ENCODE measurements around the gene PSEN1.
"Not testable (repeated sequence)": the region's sequence is repeated elsewhere in the genome, so short reads cannot be mapped to it uniquely, and the experiment has no call there.

The PSEN1 gene

DNA sequence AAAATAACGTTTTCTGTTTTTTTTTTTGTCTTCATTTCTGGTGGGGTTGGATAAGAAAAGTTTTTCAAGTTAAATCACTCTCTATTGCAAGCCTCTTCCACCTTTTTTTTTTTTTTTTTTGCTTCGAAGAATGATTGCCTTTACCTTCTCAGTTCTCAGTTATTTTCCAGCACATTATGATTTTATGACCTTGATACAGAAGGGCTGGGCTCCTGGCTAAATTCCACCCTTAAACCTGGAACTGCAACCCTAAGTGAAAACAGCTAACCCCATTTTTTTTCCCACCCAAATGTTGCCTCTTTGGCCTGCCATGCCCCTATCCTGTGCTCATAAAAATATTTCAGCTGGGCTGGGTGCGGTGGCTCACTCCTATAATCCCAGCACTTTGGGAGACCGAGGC is 31.4 kb downstream of the PSEN1 start:
- DNase-seq: no peak

DNA sequence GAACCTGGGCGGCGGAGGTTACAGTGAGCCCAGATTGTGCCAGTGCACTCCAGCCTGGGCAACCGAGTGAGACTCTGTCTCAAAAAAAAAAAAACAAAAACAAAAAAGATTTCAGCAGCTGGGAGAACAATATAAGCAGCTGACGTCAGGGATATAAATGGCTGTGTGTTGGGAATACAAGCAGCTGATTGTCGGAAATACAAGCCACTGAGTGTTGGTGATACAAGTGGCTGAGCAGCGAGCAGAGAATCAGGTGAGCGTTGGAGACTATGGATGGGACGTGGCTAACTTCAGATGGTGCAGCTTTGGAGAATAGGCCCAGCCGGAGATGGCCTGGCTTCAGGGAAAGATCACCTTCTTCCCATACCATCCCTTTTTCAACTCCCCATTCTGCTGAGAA is 32.0 kb downstream of the PSEN1 start:
- no peak for DNase-seq

DNA sequence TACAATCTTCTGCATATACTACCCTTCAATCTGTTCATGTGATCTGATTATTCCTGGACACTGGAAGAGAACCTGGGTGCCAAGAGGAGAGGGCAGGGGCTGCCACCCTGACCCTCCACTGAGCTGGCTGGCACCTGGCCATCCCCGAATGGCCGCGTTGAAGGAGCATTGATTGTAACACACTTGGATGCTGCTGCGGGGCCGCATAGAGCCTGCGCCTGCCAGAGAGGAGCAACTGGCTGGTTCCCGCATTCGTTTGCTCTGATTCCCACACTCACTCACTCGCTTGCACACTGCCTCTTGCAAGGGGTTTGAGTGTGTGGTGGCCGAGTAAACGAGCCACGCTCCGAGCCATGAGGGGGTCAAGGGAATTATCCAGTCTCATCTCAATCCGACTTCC is 32.4 kb downstream of the PSEN1 start:
- DNase-seq: no peak

DNA sequence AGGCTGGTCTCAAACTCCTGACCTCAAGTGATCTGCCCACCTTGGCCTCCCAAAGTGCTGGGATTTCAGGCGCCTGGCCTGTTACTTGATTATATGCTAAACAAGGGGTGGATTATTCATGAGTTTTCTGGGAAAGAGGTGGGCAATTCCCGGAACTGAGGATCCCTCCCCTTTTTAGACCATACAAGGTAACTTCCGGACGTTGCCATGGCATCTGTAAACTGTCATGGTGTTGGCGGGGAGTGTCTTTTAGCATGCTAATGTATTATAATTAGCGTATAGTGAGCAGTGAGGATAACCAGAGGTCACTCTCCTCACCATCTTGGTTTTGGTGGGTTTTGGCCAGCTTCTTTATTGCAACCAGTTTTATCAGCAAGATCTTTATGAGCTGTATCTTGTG is 33.5 kb downstream of the PSEN1 start:
- DNase-seq: not testable (repeated sequence)

DNA sequence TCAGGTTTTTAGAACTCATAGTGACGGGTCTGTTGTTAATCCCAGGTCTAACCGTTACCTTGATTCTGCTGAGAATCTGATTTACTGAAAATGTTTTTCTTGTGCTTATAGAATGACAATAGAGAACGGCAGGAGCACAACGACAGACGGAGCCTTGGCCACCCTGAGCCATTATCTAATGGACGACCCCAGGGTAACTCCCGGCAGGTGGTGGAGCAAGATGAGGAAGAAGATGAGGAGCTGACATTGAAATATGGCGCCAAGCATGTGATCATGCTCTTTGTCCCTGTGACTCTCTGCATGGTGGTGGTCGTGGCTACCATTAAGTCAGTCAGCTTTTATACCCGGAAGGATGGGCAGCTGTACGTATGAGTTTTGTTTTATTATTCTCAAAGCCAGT is 34.4 kb downstream of the PSEN1 start:
- DNase-seq: no peak

DNA sequence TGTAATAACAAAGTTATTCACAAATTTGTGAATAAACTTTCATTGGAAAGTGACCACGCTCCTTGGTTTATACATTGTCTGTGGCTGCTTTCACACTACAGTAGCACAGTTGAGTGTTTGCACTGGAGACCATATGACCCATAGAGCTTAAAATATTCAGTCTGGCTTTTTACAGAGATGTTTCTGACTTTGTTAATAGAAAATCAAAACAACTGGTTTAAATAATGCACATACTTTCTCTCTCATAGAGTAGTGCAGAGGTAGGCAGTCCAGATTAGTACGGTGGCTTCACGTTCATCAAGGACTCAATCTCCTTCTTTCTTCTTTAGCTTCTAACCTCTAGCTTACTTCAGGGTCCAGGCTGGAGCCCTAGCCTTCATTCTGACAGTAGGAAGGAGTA is 36.2 kb downstream of the PSEN1 start:
- no peak for DNase-seq

DNA sequence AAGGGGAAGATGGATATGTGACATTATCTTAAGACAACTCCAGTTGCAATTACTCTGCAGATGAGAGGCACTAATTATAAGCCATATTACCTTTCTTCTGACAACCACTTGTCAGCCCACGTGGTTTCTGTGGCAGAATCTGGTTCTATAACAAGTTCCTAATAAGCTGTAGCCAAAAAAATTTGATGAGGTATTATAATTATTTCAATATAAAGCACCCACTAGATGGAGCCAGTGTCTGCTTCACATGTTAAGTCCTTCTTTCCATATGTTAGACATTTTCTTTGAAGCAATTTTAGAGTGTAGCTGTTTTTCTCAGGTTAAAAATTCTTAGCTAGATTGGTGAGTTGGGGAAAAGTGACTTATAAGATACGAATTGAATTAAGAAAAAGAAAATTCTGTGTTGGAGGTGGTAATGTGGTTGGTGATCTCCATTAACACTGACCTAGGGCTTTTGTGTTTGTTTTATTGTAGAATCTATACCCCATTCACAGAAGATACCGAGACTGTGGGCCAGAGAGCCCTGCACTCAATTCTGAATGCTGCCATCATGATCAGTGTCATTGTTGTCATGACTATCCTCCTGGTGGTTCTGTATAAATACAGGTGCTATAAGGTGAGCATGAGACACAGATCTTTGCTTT is 36.9 kb downstream of the PSEN1 start:
- peak; percentile 92 for DNase-seq

DNA sequence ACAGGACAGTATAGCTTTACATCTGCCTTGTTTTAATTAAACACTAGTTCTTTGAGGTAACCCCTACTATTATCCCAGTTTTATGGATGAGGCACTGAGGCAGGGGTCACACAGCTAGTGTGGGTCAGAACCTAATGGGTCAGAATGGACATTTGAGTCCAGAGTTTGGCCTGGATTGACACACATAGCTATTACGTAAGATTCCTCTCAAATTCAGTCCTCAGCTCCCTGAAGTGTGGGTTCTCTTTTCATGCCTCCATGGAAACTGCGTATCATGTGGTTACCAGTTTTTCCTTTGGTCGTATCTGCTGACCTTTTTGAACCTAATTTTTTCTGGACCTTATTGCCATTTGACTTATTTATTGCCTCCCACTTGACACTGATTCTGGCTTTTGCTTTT is 40.4 kb downstream of the PSEN1 start:
- DNase-seq: no peak

DNA sequence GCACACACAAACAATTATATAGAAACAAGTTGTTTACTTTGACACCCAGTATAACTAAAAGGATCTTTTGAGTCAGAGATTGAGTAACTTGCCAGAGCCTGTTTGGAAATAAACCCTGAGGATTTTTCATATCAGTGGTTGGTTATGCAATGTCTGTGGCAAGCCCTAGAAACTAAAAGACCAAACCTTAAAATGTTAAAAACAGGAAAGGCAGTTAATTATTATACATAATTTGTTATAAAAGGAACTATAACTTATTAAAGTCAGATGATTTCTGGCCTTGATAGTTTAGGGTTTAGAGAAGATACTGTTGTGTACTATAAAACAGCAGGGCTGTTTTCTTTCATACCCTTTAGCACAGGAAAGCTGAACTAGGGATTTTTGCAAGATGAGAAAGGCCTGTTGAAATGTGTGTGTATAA is 44.1 kb downstream of the PSEN1 start:
- no peak for DNase-seq

DNA sequence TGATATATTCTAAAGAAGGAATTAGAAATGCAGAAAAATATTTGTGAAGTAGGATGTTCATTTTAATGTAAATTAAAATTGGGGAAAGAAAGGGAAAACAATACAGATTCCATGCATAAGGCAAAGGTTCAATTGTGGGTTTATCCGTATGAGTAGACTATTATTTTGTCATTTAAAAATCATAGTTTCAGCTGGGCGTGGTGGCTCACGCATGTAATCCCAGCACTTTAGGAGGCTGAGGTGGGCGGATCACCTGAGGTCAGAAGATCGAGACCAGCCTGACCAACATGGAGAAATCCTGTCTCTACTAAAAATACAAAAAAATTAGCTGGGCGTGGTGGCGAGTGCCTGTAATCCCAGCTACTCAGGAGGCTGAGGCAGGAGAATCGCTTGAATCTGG is 44.7 kb downstream of the PSEN1 start:
- not testable (repeated sequence) for DNase-seq

DNA sequence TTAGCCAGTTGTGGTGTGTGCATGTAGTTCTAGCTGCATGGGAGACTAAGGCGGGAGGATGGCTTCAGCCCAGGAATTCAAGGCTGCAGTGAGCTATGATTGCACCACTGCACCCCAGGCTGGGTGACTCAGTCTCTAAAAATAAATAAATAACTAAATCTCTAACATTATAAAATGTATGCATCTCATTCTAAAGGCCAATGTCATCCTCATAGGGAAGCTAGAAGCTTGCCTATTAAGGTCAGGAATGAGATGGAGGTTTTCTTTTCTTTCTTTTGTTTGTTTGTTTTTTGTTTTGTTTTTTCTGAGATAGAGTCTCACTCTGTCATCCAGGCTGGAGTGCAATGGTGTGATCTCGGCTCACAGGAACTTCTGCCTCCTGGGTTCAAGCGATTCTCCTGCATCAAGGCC is 52.2 kb downstream of the PSEN1 start:
- DNase-seq: no peak

DNA sequence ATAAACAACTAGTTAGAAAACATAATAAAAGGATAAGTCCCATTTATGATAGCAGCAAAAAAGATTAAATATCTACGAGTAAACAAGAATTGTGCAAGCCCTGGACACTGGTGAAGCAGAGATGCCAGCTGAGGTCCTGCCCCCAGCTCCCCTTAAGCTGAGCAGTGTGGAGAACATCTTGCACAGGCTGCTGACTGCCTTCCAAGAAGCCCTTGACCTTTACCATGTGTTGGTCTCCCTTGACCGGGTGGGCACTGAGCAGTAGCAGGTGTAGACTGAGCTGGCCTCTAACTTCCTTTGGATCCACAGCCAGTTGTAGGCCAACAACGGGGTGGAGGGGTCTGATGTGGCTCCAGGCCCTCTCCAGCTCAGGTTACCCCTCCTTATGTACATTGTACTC is 53.3 kb downstream of the PSEN1 start:
- DNase-seq: no peak

DNA sequence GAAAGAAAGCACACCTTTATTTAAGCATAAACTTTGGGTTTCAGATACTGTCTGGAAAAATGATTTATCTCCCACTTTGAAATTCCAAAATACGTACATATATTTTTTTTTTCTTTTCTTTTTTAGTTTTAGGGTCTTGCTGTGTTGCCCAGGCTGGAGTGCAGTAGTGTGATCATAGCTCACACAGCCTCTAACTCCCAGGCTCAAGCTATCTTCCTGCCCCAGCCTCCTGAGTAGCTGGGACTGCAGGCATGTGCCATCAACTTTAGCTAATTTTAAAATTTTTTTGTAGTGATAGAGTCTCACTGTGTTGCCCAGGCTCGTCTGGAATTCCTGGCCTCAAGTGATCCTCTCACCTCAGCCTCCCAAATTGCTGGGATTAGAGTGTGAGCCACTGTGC is 55.1 kb downstream of the PSEN1 start:
- no peak for DNase-seq

DNA sequence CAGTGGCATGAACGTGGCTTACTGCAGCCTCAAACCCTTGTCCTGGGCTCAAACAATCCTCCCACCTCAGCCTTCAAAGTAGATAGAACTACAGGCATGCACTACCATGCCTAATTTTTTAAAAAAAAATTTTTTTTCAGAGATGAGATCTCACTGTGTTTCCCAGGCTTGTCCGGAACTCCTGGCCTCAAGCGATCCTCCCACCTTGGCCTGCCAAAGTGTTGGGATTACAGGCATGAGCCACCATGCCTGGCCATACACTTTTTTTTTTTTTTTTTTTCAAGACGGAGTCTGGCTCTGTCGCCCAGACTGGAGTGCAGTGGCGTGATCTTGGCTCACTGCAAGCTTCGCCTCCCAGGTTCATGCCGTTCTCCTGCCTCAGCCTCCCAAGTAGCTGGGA is 58.0 kb downstream of the PSEN1 start:
- not testable (repeated sequence) for DNase-seq

DNA sequence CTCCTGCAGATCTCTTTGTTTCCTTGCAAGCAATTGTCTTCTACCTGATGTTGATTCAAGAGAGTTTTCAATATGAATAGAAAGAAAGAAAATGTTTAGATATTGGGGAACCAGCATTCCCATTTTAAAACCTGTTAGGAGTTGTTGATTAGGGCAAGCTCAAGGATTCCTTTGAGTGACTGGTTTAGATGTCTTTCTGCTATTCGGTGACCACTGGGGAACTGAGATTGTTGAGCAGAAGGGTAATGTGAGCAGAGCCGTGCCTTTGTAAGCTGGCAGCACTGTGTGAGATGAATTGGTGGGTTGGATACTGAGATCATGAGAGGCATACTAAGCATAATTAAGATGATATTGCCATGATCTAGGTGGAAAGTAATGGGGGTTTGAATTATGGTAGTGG is 61.9 kb downstream of the PSEN1 start:
- no peak for DNase-seq

DNA sequence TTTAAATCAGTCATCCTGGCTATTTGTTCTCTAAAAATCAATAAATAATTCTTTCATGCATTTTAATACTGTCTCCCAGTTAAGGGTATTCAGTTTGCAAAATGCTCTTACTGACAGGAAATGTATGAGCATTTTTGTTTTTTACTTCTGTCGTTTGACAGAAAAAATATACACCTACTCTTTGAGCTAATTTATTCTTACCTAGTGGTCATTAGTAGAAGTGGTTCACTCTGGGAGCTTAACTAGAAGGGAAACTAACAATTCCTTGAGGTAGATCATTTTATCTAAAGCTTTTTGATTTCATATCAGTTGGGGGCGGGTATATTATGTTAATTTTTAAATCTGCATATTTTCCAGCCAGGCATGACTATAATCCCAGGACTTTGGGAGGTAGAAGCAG is 67.2 kb downstream of the PSEN1 start:
- no peak for DNase-seq

DNA sequence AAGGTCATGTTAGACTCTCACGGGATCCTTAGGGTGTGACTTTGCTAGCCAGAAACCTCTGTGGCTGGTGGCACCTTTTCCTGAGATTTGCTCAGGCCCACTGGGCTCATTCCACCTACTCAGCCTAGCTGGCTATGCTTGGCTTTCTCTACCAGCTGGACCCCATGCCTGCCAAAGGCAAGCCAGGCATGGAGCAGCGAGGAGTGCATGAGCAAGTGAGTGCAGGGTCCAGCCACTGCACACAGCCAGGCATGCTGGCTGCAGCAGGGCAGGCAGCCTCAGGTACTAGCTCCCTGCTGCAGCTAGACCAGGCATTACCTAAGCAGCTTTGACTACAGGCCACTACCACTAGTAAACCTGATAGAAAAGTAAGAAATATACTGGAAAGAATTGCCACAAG is 71.3 kb downstream of the PSEN1 start:
- DNase-seq: no peak

DNA sequence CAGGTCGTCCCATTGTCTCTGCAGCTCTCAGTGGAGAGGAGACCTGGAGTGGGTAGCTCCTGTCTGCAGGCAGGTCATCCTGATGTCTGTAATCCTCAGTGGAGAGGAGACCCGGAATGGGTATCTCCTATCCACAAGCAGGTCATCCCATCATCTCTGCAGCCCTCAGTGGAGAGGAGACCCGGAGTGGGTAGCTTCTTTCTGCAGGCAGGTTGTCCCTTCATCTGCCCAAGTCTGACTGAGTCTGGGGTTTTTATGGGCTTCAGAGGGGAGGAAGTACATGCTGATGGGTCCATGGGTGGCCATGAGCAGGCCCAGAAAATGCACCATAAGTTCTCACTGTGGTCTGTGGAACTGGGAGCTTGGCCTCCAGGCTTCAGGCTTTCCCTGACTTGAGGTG is 72.1 kb downstream of the PSEN1 start:
- no peak for DNase-seq

DNA sequence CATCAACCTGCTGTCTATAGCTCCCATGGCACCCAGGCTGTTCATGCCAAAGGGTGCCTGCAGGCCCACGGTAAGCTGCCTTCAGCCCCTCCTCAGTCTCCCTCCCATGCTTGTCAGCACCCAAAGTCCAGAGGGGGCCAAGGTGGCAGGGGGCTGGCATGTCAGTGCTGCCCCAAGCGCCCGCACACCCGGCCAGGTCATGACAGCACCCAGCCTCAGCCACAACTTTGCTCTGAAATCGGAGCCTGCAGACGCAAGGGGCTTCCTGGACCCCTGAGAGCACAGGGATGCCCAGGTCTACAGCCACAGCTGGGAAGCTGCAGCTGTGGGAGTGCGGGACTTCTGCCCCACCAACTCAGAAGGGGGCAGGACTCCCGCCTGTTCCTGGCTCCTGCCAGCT is 72.5 kb downstream of the PSEN1 start:
- no peak for DNase-seq

DNA sequence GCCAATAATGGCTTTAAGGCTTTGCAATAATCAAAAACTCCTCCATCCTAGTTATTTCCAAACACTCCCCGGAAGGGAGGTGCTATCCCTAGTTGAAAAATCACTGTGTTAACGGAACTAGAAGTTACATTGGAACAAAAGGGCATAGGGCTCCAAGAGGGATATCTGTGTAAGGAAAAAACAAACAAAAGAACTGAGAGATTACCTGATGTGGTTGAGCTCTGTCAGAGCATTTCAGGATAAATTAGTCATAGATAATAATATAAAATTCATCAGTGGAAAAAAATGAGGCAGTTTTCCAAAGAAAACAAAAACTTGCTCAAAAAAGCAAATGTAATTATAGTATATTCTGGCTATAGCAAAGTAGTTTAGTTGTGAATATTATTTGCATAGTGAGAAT is 73.6 kb downstream of the PSEN1 start:
- DNase-seq: no peak

DNA sequence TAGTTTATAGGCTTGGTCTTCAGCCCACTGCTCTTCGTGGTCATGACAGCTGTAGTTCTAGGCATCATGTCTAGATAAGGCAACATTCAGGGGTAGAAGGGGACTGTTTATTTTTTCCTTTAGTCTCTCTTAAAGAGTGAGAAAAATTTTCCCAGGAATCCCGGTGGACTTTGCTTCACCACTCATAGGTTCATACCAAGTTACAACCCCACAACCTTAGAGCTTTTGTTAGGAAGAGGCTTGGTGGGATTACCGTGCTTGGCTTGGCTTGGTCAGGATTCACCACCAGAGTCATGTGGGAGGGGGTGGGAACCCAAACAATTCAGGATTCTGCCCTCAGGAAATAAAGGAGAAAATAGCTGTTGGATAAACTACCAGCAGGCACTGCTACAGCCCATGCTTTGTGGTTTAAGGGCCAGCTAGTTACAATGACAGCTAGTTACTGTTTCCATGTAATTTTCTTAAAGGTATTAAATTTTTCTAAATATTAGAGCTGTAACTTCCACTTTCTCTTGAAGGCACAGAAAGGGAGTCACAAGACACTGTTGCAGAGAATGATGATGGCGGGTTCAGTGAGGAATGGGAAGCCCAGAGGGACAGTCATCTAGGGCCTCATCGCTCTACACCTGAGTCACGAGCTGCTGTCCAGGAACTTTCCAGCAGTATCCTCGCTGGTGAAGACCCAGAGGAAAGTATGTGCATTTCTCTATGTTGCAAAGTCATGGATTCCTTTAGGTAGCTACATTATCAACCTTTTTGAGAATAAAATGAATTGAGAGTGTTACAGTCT is 75.1 kb downstream of the PSEN1 start:
- DNase-seq: no peak

DNA sequence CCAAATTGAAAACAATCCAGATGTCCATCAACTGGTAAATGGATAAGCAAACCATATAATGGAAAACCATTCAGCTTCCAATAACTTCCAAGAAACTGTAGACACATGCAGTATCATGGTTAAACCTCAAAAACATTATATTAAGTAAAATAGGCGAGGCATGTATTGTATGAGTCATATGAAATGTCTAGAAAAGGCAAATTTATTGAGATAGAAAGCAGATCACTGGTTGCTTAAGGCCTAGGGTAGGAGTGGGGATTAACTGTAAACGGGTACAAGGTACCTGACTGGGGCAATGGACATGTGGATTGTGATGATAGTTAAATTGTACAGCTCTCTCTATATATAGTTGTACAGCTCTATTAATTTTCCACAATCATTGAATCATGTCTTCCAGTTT is 79.7 kb downstream of the PSEN1 start:
- no peak for DNase-seq

DNA sequence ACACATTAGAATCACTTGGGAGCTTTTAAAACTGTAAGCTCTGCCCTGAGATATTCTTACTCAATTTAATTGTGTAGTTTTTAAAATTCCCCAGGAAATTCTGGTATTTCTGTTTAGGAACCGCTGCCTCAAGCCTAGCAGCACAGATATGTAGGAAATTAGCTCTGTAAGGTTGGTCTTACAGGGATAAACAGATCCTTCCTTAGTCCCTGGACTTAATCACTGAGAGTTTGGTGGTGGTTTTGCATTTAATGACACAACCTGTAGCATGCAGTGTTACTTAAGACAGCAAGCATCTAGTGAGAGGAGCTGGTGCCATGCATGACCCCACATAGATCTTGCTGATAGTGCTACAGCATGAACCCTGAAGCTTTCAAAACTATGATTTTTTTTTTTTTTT is 81.1 kb downstream of the PSEN1 start:
- DNase-seq: no peak

DNA sequence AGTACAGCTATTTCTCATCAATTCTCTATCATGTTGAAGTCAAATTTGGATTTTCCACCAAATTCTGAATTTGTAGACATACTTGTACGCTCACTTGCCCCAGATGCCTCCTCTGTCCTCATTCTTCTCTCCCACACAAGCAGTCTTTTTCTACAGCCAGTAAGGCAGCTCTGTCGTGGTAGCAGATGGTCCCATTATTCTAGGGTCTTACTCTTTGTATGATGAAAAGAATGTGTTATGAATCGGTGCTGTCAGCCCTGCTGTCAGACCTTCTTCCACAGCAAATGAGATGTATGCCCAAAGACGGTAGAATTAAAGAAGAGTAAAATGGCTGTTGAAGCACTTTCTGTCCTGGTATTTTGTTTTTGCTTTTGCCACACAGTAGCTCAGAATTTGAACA is 83.8 kb downstream of the PSEN1 start:
- peak; percentile 57 for DNase-seq

DNA sequence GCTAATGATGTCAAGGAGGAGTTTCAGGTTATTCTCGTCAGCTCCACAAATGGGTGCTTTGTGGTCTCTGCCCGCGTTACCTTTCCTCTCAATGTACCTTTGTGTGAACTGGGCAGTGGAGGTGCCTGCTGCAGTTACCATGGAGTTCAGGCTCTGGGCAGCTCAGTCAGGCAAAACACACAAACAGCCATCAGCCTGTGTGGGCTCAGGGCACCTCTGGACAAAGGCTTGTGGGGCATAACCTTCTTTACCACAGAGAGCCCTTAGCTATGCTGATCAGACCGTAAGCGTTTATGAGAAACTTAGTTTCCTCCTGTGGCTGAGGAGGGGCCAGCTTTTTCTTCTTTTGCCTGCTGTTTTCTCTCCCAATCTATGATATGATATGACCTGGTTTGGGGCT is 84.3 kb downstream of the PSEN1 start:
- DNase-seq: no peak
